Measurements from ENCODE around the gene C19orf85.

Gene C19orf85

GRCh38 chr19:55462722-55463121, 1.8 kb downstream of the C19orf85 start:
- no peak for DNase-seq (ENCODE audit: low read depth in 2 of 2)
- H3K4me3 ChIP-seq (replicated peaks in 1 of 2; ENCODE audit: low read depth in 2 of 2, low read length in 2 of 2) = no peak overlapping the region
- TF ChIP-seq CTCF (IDR thresholded peaks at IDR 0.05; ENCODE audit: low read depth, low read length) = no peak

GRCh38 chr19:55461974-55462626, 2.5 kb downstream of the C19orf85 start:
- no peak for TF ChIP-seq CTCF (IDR thresholded peaks at IDR 0.05; ENCODE audit: low read depth, low read length)
- peak; percentile 51 to 52 for DNase-seq (ENCODE audit: low read depth in 2 of 2)

GRCh38 chr19:55461259-55461973, 3.1 kb downstream of the C19orf85 start, which contains the start of gene ISOC2:
Gene ISOC2 (minus strand): TSS chr19:55461642. CDS start chr19:55456486, 5,156 bp downstream.
- no peak for TF ChIP-seq CTCF (IDR thresholded peaks at IDR 0.05; ENCODE audit: low read depth, low read length)
- H3K4me3 ChIP-seq (replicated peaks in 1 of 2; ENCODE audit: low read depth in 2 of 2, low read length in 2 of 2) = peak within 1 kb of the TSS; percentile 94 to 95
- peak; percentile 100 for DNase-seq (ENCODE audit: low read depth in 2 of 2)

More at GRCh38 chr19:55461974-55462626, 2.5 kb downstream of the C19orf85 start:
- peak overlapping the region; percentile 53 to 62 for H3K4me3 ChIP-seq (replicated peaks in 1 of 2; ENCODE audit: low read depth in 2 of 2, low read length in 2 of 2)

GRCh38 chr19:55460670-55461258, 3.8 kb downstream of the C19orf85 start:
- H3K4me3 ChIP-seq (replicated peaks in 1 of 2; ENCODE audit: low read depth in 2 of 2, low read length in 2 of 2) = peak overlapping the region; percentile 94 to 95
- peak; percentile 83 to 96 for DNase-seq (ENCODE audit: low read depth in 2 of 2)
- no peak for TF ChIP-seq CTCF (IDR thresholded peaks at IDR 0.05; ENCODE audit: low read depth, low read length)

GRCh38 chr19:55459950-55460657, 4.4 kb downstream of the C19orf85 start:
- H3K4me3 ChIP-seq (replicated peaks in 1 of 2; ENCODE audit: low read depth in 2 of 2, low read length in 2 of 2) = peak overlapping the region; percentile 94 to 95
- DNase-seq (ENCODE audit: low read depth in 2 of 2) = peak; percentile 46 to 61
- TF ChIP-seq CTCF (IDR thresholded peaks at IDR 0.05; ENCODE audit: low read depth, low read length) = no peak

GRCh38 chr19:55459551-55459949, 5.0 kb downstream of the C19orf85 start:
- H3K4me3 ChIP-seq (replicated peaks in 1 of 2; ENCODE audit: low read depth in 2 of 2, low read length in 2 of 2) = no peak overlapping the region
- DNase-seq (ENCODE audit: low read depth in 2 of 2) = no peak
- TF ChIP-seq CTCF (IDR thresholded peaks at IDR 0.05; ENCODE audit: low read depth, low read length) = no peak
